OCI-LY3 (cell line): Measurements from ENCODE around the gene SCYGR5.

Experiments used
- H2AFZ ChIP-seq: fragments of 200-600, 300-600 bp; shearing (Covaris generic); 2 replicates; pipeline ENCODE4 v1.6.0; 2014; ENCODE audit warnings: antibody characterized with exemption, low read depth, low read length
- H3K27ac ChIP-seq: fragments of 200-600, 300-600 bp; sonication (generic); 2 replicates; pipeline ENCODE4 v1.5.1; 2014; ENCODE audit warnings: mild to moderate bottlenecking, low read length, moderate library complexity, mixed read lengths
- H3K27me3 ChIP-seq: fragments of 200-600, 300-600 bp; sonication (generic); 2 replicates; pipeline ENCODE4 v1.6.1; 2014; ENCODE audit warnings: low read depth, low read length, mixed read lengths
- H3K36me3 ChIP-seq: fragments of 200-600, 300-600 bp; sonication (generic); replicated peaks from 2 replicates; pipeline ENCODE3; 2014; ENCODE audit warnings: low read depth, low read length, mixed read lengths
- H3K4me1 ChIP-seq: fragments of 300-600, 200-600 bp; sonication (generic); 2 replicates; pipeline ENCODE4 v1.6.1; 2014; ENCODE audit warnings: low read length, mixed read lengths
- H3K4me2 ChIP-seq: fragments of 200-600, 300-600 bp; sonication (generic); 2 replicates; pipeline ENCODE4 v1.6.1; 2014; ENCODE audit warnings: low read length, mixed read lengths
- H3K4me3 ChIP-seq: fragments of 300-600, 200-600 bp; sonication (generic); 2 replicates; pipeline ENCODE4 v1.5.1; 2014; ENCODE audit warnings: antibody characterized with exemption, mild to moderate bottlenecking, low read length, moderate library complexity
- H3K79me2 ChIP-seq: fragments of 300-600, 200-600 bp; shearing (Covaris generic); 2 replicates; pipeline ENCODE4 v1.6.1; 2014; ENCODE audit warnings: mild to moderate bottlenecking, low read length, mixed read lengths
- H3K9ac ChIP-seq: fragments of 300-600, 200-600 bp; shearing (Covaris generic); 2 replicates; pipeline ENCODE4 v1.6.0; 2014; ENCODE audit warnings: mild to moderate bottlenecking, low read length, moderate library complexity
- H3K9me3 ChIP-seq: fragments of 200-600, 300-600 bp; shearing (Covaris generic); 2 replicates; pipeline ENCODE4 v1.6.1; 2014; ENCODE audit warnings: low read length, mixed read lengths; ENCODE audit not compliant: insufficient read depth
- H4K20me1 ChIP-seq: fragments of 200-600, 300-600 bp; sonication (generic); 2 replicates; pipeline ENCODE4 v1.6.1; 2016; ENCODE audit warnings: low read length, mixed read lengths; ENCODE audit not compliant: insufficient read depth
- CTCF ChIP-seq: fragments of 200-600, 300-600 bp; sonication (generic); IDR thresholded peaks from 2 replicates; pipeline ENCODE4 v1.5.1; 2014; ENCODE audit warnings: antibody characterized with exemption, low read length, low read depth
- EZH2phosphoT487 ChIP-seq: fragments of 200-600 bp; shearing (Covaris generic); IDR thresholded peaks from 2 replicates; pipeline ENCODE4 v1.6.1; 2018; ENCODE audit warnings: antibody characterized with exemption, mixed run types, low read depth

The SCYGR5 gene

GRCh38 chr2:227706859-227707258, 40.3 kb downstream of the SCYGR5 start:
- TF ChIP-seq CTCF (no peak), EZH2phosphoT487 (no peak)
- H3K27me3 ChIP-seq = peaks cover 11% of the 10 kb centered on the region; the same call in 1 of the 2 replicates
- no peak overlapping the region for H3K4me3 ChIP-seq
- no peak overlapping the region for H3K27ac ChIP-seq
- no peaks in the 10 kb centered on the region for H3K4me1 ChIP-seq
- H4K20me1 ChIP-seq = no peaks in the 10 kb centered on the region
- H3K4me2 ChIP-seq = no peak overlapping the region
- no peak overlapping the region for H3K9ac ChIP-seq
- H2AFZ ChIP-seq = no peak overlapping the region
- H3K79me2 ChIP-seq = no peaks in the 10 kb centered on the region
- H3K9me3 ChIP-seq = no peaks in the 10 kb centered on the region
- H3K36me3 ChIP-seq = no peaks in the 10 kb centered on the region

GRCh38 chr2:227707390-227707789, 40.8 kb downstream of the SCYGR5 start:
- Histone ChIP-seq H3K79me2 (no peaks in the 10 kb centered on the region), H3K9ac (no peak overlapping the region), H4K20me1 (no peaks in the 10 kb centered on the region), H3K27ac (no peak overlapping the region), H3K4me3 (no peak overlapping the region), H3K27me3 (peaks cover 7% of the 10 kb centered on the region; the same call in 1 of the 2 replicates), H3K9me3 (no peaks in the 10 kb centered on the region), H3K4me2 (no peak overlapping the region), H2AFZ (no peak overlapping the region), H3K4me1 (no peaks in the 10 kb centered on the region), H3K36me3 (no peaks in the 10 kb centered on the region)
- TF ChIP-seq EZH2phosphoT487 (no peak), CTCF (no peak)

GRCh38 chr2:227710986-227711385, 44.4 kb downstream of the SCYGR5 start:
- Histone ChIP-seq H3K79me2 (no peaks in the 10 kb centered on the region), H3K9me3 (no peaks in the 10 kb centered on the region), H3K4me3 (no peak overlapping the region), H3K27ac (no peak overlapping the region), H3K9ac (no peak overlapping the region), H4K20me1 (no peaks in the 10 kb centered on the region), H3K4me2 (no peak overlapping the region), H3K36me3 (no peaks in the 10 kb centered on the region), H2AFZ (no peak overlapping the region), H3K27me3 (no peaks in the 10 kb centered on the region), H3K4me1 (no peaks in the 10 kb centered on the region)
- TF ChIP-seq CTCF = no peak
- TF ChIP-seq EZH2phosphoT487 = no peak

- no peak overlapping the region for H3K4me2 ChIP-seq
- H3K27me3 ChIP-seq = no peaks in the 10 kb centered on the region
- TF ChIP-seq CTCF = no peak
- no peak for TF ChIP-seq EZH2phosphoT487
- H3K79me2 ChIP-seq = no peaks in the 10 kb centered on the region
- no peak overlapping the region for H3K4me3 ChIP-seq
- no peaks in the 10 kb centered on the region for H3K4me1 ChIP-seq
- H4K20me1 ChIP-seq = no peaks in the 10 kb centered on the region
- H3K9me3 ChIP-seq = no peaks in the 10 kb centered on the region
- no peak overlapping the region for H3K27ac ChIP-seq
- no peaks in the 10 kb centered on the region for H3K36me3 ChIP-seq
- H2AFZ ChIP-seq = no peak overlapping the region
- no peak overlapping the region for H3K9ac ChIP-seq
Measured at GRCh38 chr2:227713291-227713690, 46.7 kb downstream of the SCYGR5 start.
